Measurements from ENCODE around the gene EGLN3. TPM values are rescaled to one million over a fixed set of nuclear protein-coding genes. Genes with fewer than 3 reads are reported as not detected.

EGLN3 gene
- 15.4 and 27.7 TPM in 2 replicates for polyA plus RNA-seq (2011; rRNA removed)
- polyA plus RNA-seq (2012; cell fraction: cytosol; rRNA removed) = 2.1 and 2.8 TPM in 2 replicates
- 2.4 TPM in 2 replicates for polyA plus RNA-seq (2012; cell fraction: nucleus; rRNA removed)
- polyA plus RNA-seq (2017; fragmentation: RNase III; extraction: RNeasy Plus Mini Kit Qiagen cat#74134 plus additional on column Dnase treatment) = 3.4 to 3.8 TPM (median 3.5 TPM) in 3 replicates
- 12.2 and 16.1 TPM in 2 replicates for polyA minus RNA-seq (2011; rRNA and poly(A)+ RNA removed)

GRCh38 chr14:33950320-33951182 is at the start of gene EGLN3:
TSS of gene EGLN3 (minus strand) at chr14:33951074. CDS start at chr14:33950752, 322 bp downstream.
- ChIA-PET POLR2A (interaction anchor here (0.6 to 1.8 kb wide), 5 partner anchors 13 to 109 kb away, joined by 3 to 5 read pairs (median 3); no protein-coding TSS in a partner anchor), CTCF (interaction anchor here (0.6 to 2.2 kb wide), 9 partner anchors 11 to 148 kb away, joined by 3 to 5 read pairs (median 3); no protein-coding TSS in a partner anchor)
- Histone ChIP-seq H3K4me2 (peak within 1 kb of the TSS; percentile 87), H3K9me3 (no peaks in the 10 kb centered on the region), H3K27ac (peak within 1 kb of the TSS; percentile 76), H3K4me1 (peaks cover 8% of the 10 kb centered on the region), H3K4me3 (peak within 1 kb of the TSS; percentile 57)
- peak; percentile 96 to 99 for ATAC-seq
- FAIRE-seq = no peak
- peak; percentile 75 to 83 for DNase-seq (ENCODE audit: low read depth in 1 of 2, low spot score in 1 of 2)
- TF ChIP-seq REST (IDR thresholded peaks at IDR 0.05) = peak; percentile 76
- no peak for TF ChIP-seq NPAS2 (CRISPR knock-in tag; IDR thresholded peaks at IDR 0.05; ENCODE audit: borderline replicate concordance)
- TF ChIP-seq CHD2 (IDR thresholded peaks at IDR 0.05; ENCODE audit: low read length, partially characterized antibody) = peak; percentile 60
- TF ChIP-seq HMGXB4 (CRISPR knock-in tag; IDR thresholded peaks at IDR 0.05; ENCODE audit: borderline replicate concordance) = no peak
- peak; percentile 70; the same call in 1 of the 2 replicates for TF ChIP-seq RNF2 (IDR thresholded peaks at IDR 0.05; ENCODE audit: borderline replicate concordance, low read depth)
- no peak for TF ChIP-seq CBX8 (IDR thresholded peaks at IDR 0.05)
- TF ChIP-seq MAX (IDR thresholded peaks at IDR 0.05) = peak; percentile 82
- TF ChIP-seq HDAC2 (IDR thresholded peaks at IDR 0.05) = peak; percentile 56; the same call in 1 of the 2 replicates
- TF ChIP-seq BCL3 (IDR thresholded peaks at IDR 0.05) = peak; percentile 77; the same call in 2 of the 3 replicates
- peak; percentile 85 for TF ChIP-seq E2F6 (IDR thresholded peaks at IDR 0.05; ENCODE audit: borderline replicate concordance, low read depth)
- TF ChIP-seq PHF8 (IDR thresholded peaks at IDR 0.05; ENCODE audit: borderline replicate concordance, low read depth) = 0 out of 2 replicates have a peak, but pooled peaks have one; percentile 27
- peak; percentile 100 for TF ChIP-seq POLR2A (IDR thresholded peaks at IDR 0.05; ENCODE audit: low read length)
- peak in 1 of 2 experiments; percentile 62; a peak in 1 of 5 replicates for TF ChIP-seq JUN (IDR thresholded peaks at IDR 0.05)
- 2% methylated on average over 27 of the region's 91 CpGs for WGBS (ENCODE audit: missing lambda C conversion rate)

- Histone ChIP-seq H3K27ac (no peak overlapping the region), H3K4me3 (no peak overlapping the region), H3K9me3 (no peaks in the 10 kb centered on the region), H3K4me1 (0 out of 3 replicates have a peak, but pooled peaks cover 4% of the 10 kb centered on the region), H3K4me2 (no peak overlapping the region)
- FAIRE-seq (no peak), ATAC-seq (no peak), DNase-seq (ENCODE audit: low read depth in 1 of 2, low spot score in 1 of 2) (no peak)
- no peak for TF ChIP-seq HOXB13 (CRISPR knock-in tag; IDR thresholded peaks at IDR 0.05; ENCODE audit: low read depth)
- no peak for TF ChIP-seq KDM5A (IDR thresholded peaks at IDR 0.05)
- TF ChIP-seq EHMT2 (IDR thresholded peaks at IDR 0.05; ENCODE audit: low read depth) = no peak
- TF ChIP-seq CEBPB (IDR thresholded peaks at IDR 0.05) = no peak
- no peak for TF ChIP-seq CHD4 (IDR thresholded peaks at IDR 0.05; ENCODE audit: borderline replicate concordance)
- no peak for TF ChIP-seq MYC (IDR thresholded peaks at IDR 0.05; ENCODE audit: borderline replicate concordance, low read length)
- no peak for TF ChIP-seq MAZ (IDR thresholded peaks at IDR 0.05; ENCODE audit: borderline replicate concordance, low read depth, low read length)
- no peak for TF ChIP-seq NFE2L2 (conservative IDR thresholded peaks at IDR 0.05; ENCODE audit: low read length)
- no peak for TF ChIP-seq MAFK (IDR thresholded peaks at IDR 0.05; ENCODE audit: partially characterized antibody)
- TF ChIP-seq CBX2 (IDR thresholded peaks at IDR 0.05; ENCODE audit: borderline replicate concordance, low read depth) = no peak
- ChIA-PET CTCF (interaction anchor here (1.2 to 1.3 kb wide), 2 partner anchors 9 to 99 kb away, joined by 3 read pairs; no protein-coding TSS in a partner anchor), POLR2A (no interaction called here)
- 86% methylated on average over 4 of the region's 4 CpGs for WGBS (ENCODE audit: missing lambda C conversion rate)
Measured at GRCh38 chr14:34000396-34000795, 49.5 kb upstream of the EGLN3 start.

All from A549 (cell line).